Effector memory CD8-positive, alpha-beta T cell (primary cell): ENCODE results near the gene GPR65.

Experiments used
- ATAC-seq: fragments of 150-1000 bp; cut with Tn5 transposase; replicated peaks from 2 replicates; pipeline ENCODE4 v1.10.0; 2021; ENCODE audit warnings: mild to moderate bottlenecking, moderate library complexity
- DNase-seq, 3 experiments: peaks; one replicate each; pipeline ENCODE4 v3.0.0; 2021
- H3K27ac Mint-ChIP-seq, 2 donors: one replicate each; pipeline ENCODE4 v1.8.0; 2022; ENCODE audit warnings: mild to moderate bottlenecking in 2 of 2, mixed read lengths in 2 of 2, moderate library complexity in 2 of 2
- H3K27me3 Mint-ChIP-seq, 2 donors: one replicate each; pipeline ENCODE4 v1.8.0; 2022; ENCODE audit warnings: mixed read lengths in 2 of 2
- H3K36me3 Mint-ChIP-seq: one replicate; pipeline ENCODE4 v1.8.0; 2022; ENCODE audit warnings: mild to moderate bottlenecking, moderate library complexity, mixed read lengths; ENCODE audit not compliant: insufficient read depth
- H3K4me1 Mint-ChIP-seq, 2 donors: one replicate each; pipeline ENCODE4 v1.8.0; 2022; ENCODE audit warnings: low read depth in 2 of 2, mixed read lengths in 2 of 2
- H3K4me3 Mint-ChIP-seq, 2 donors: one replicate each; pipeline ENCODE4 v1.8.0; 2022; ENCODE audit warnings: mild to moderate bottlenecking in 2 of 2, mixed read lengths in 2 of 2, moderate library complexity in 2 of 2
- H3K9me3 Mint-ChIP-seq, 2 donors: one replicate each; pipeline ENCODE4 v1.8.0; 2022; ENCODE audit warnings: mixed read lengths in 2 of 2

The GPR65 gene

GRCh38 chr14:87992718-87993628, 12.0 kb upstream of the GPR65 start, which contains the start of gene GALC:
GALC (minus strand) TSS chr14:87993182; CDS start chr14:87993164, 18 bp downstream.
- Mint-ChIP-seq H3K9me3 (no peaks in the 10 kb centered on the region), H3K4me3 (peak within 1 kb of the TSS; percentile 87 to 91), H3K27ac (peak within 1 kb of the TSS; percentile 96 to 98), H3K36me3 (peaks cover 40% of the 10 kb centered on the region), H3K4me1 (peaks cover 52 to 66% of the 10 kb centered on the region in 2 donors), H3K27me3 (no peaks in the 10 kb centered on the region)
- DNase-seq (peak; percentile 96 to 97 (median 96)), ATAC-seq (peak; percentile 76)

GRCh38 chr14:87994974-87995373, 10.0 kb upstream of the GPR65 start:
- peaks cover 38% of the 10 kb centered on the region for H3K36me3 Mint-ChIP-seq
- H3K27me3 Mint-ChIP-seq: no peaks in the 10 kb centered on the region
- peak overlapping the region; percentile 96 to 98 for H3K27ac Mint-ChIP-seq
- DNase-seq: peak; percentile 32 to 53 (median 40)
- H3K4me1 Mint-ChIP-seq: peaks cover 41 to 55% of the 10 kb centered on the region in 2 donors
- H3K4me3 Mint-ChIP-seq: peak overlapping the region; percentile 72 to 87
- H3K9me3 Mint-ChIP-seq: no peaks in the 10 kb centered on the region
- peak; percentile 50 for ATAC-seq

DNA sequence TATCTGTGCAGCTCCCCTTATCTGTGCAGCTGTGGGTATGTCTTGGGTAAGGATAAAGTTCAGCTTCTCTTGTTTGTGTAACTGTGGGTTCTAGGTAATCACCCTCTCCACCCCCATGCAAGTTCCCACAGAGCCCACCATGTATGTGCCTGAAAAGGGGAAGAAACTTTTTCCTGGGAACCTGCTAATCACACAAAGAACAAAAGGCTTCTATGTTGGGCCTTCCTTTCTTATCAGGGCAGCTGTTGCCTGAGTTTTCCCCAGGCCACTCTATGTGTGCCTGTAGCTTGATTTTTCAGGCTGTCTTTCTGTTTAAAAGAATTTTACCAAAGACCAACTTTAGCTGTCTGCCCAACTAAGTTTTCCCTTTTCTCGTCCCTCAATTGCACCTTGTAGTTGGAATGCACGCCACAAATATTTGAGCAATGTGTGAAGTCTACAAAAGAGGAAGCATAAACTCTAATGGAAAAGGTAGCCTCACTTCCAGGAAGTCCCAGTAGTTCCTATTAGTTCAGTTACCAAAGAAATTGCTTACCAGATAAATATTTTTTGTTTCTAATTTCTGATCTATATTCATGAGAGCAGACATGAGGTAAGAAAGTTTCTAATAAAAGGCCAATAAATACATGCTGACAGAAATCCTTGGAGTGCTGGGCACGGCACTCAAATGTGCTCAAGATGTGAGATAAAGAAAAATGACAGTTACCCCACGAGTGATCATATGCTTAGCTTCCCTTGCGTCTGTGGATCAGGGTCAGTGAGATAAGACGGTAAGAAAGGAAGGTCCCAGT, 9.2 kb upstream of the GPR65 start:
- Mint-ChIP-seq H3K9me3 (no peaks in the 10 kb centered on the region), H3K4me3 (peak overlapping the region; percentile 72 to 87), H3K27me3 (no peaks in the 10 kb centered on the region), H3K36me3 (peaks cover 38% of the 10 kb centered on the region), H3K4me1 (peaks cover 37 to 49% of the 10 kb centered on the region in 2 donors), H3K27ac (peak overlapping the region; percentile 96 to 98)
- ATAC-seq: no peak
- DNase-seq: no peak

GRCh38 chr14:87996291-87996592, 8.7 kb upstream of the GPR65 start:
- H3K27me3 Mint-ChIP-seq: no peaks in the 10 kb centered on the region
- no peaks in the 10 kb centered on the region for H3K9me3 Mint-ChIP-seq
- H3K36me3 Mint-ChIP-seq: peaks cover 38% of the 10 kb centered on the region
- H3K4me1 Mint-ChIP-seq: peaks cover 33 to 44% of the 10 kb centered on the region in 2 donors
- DNase-seq (no peak), ATAC-seq (no peak)
- peak overlapping the region in 1 of 2 donors; percentile 87 for H3K4me3 Mint-ChIP-seq
- peak overlapping the region; percentile 96 to 98 for H3K27ac Mint-ChIP-seq

DNA sequence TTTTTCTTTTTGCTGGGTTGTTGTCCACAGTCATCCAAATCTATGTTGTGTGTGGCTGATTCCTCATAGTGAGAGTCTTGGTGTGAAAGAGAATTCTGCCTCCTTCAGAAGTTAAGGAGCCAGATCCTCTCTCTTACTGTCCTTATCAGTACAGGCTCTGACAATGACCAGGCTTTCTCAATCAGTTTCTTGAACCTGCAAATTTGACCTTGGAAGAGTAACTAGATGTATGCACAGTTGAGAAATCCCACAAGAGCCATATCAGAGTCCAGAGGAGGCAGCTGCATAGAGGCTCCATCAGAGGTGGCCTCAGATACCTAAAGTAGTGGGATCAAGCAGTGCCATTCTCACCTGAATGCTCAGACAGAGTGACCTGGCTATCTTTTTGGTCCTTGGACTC, 6.5 kb upstream of the GPR65 start:
- Mint-ChIP-seq H3K4me1 (peaks cover 25 to 33% of the 10 kb centered on the region in 2 donors), H3K27ac (no peak overlapping the region)
- DNase-seq: no peak

GRCh38 chr14:87999277-87999676, 5.7 kb upstream of the GPR65 start:
- ATAC-seq (no peak), DNase-seq (no peak)
- Mint-ChIP-seq H3K4me1 (peaks cover 21 to 26% of the 10 kb centered on the region in 2 donors), H3K9me3 (no peaks in the 10 kb centered on the region), H3K36me3 (peaks cover 16% of the 10 kb centered on the region), H3K4me3 (no peak overlapping the region), H3K27me3 (no peaks in the 10 kb centered on the region), H3K27ac (peak overlapping the region in 1 of 2 donors; percentile 6)

More for the DNA sequence above, 6.5 kb upstream of the GPR65 start:
- H3K36me3 Mint-ChIP-seq: peaks cover 21% of the 10 kb centered on the region
- H3K4me3 Mint-ChIP-seq: no peak overlapping the region
- ATAC-seq: no peak
- no peaks in the 10 kb centered on the region for H3K9me3 Mint-ChIP-seq
- no peaks in the 10 kb centered on the region for H3K27me3 Mint-ChIP-seq

DNA sequence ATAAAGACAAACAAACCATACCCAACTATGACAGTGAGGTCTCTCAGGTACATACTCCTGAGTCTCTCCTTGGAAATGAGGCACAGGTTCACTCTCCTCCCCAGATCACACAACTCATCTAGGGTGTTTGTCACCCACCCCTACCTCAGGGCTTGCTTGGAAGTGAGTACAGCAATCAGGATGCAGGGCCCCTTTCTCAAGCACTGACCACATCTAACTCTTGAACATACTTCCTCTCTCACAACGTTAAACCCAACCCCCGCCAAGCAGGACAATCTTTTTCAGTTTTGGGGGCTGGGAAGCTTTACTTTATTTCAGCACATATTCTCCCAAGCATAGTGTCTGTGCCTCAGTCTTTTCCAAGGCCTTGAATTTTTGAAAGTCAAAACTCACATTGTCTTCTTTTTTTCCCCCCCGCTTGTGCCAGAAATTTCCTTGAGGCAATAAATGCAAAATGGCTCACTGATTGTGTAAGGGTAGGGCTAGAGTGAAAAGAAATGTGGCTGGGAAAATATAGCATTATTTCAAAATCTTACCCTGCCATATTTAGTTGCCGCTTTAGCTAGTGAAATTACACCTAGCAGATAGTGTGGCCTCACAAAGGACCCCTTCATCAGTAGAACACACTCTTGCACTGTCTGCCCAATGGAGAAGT, 2.4 kb upstream of the GPR65 start:
- Mint-ChIP-seq H3K36me3 (peaks cover 24% of the 10 kb centered on the region), H3K9me3 (no peaks in the 10 kb centered on the region), H3K27ac (peak overlapping the region in 1 of 2 donors; percentile 12), H3K4me3 (no peak overlapping the region), H3K27me3 (no peaks in the 10 kb centered on the region), H3K4me1 (peaks cover 19 to 22% of the 10 kb centered on the region in 2 donors)
- DNase-seq (no peak), ATAC-seq (no peak)

DNA sequence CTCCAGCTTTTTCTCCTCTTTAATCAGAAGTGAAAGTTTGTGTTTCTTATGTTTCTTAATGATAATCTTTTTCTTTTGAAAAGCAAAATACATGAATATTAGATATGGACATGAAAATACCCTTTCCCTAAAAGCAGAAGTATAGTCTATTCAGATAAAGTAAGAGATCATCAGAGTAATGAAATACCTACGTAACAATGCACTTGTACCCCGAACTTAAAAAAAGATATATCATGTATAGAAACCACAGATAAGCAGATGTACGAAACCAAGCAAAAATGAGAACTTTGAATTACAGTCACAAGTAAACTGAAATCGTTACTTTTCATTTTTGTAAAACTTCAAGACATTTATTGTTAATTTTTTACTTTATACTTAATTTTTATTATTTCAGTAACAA, 1.5 kb upstream of the GPR65 start:
- ATAC-seq (no peak), DNase-seq (no peak)
- Mint-ChIP-seq H3K9me3 (no peaks in the 10 kb centered on the region), H3K27ac (no peak overlapping the region), H3K27me3 (no peaks in the 10 kb centered on the region), H3K4me1 (peaks cover 24 to 30% of the 10 kb centered on the region in 2 donors), H3K36me3 (peaks cover 30% of the 10 kb centered on the region), H3K4me3 (no peak overlapping the region)

DNA sequence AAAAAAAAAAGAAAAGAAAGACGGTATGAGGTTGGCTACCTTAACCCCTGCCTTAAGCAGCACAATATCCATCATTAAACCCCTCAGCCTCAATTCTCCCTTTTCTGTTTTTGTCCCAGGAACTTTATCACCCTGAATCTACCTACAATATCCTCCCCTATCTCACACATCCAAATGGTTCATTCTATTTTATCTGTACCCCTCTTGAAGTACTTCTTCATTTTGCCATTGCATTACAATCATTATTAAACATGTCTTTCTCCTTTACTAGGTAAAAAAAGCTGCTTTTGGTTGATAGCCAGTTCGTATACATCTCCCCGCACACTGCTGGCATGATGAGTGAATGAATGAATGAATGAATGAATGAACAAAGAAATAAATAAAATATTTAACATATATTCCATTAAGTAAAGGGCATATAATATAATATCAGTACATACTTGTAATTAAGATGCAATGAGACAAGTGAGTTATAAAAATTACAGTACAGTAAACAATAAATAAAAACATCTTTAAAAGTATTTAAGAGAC, 364 bp upstream of the GPR65 start:
- Mint-ChIP-seq H3K4me1 (peaks cover 31 to 42% of the 10 kb centered on the region in 2 donors), H3K9me3 (no peaks in the 10 kb centered on the region), H3K4me3 (peak overlapping the region; percentile 89 to 96), H3K27ac (peak overlapping the region; percentile 69 to 93), H3K36me3 (peaks cover 38% of the 10 kb centered on the region), H3K27me3 (no peaks in the 10 kb centered on the region)
- no peak for ATAC-seq
- DNase-seq: no peak

DNA sequence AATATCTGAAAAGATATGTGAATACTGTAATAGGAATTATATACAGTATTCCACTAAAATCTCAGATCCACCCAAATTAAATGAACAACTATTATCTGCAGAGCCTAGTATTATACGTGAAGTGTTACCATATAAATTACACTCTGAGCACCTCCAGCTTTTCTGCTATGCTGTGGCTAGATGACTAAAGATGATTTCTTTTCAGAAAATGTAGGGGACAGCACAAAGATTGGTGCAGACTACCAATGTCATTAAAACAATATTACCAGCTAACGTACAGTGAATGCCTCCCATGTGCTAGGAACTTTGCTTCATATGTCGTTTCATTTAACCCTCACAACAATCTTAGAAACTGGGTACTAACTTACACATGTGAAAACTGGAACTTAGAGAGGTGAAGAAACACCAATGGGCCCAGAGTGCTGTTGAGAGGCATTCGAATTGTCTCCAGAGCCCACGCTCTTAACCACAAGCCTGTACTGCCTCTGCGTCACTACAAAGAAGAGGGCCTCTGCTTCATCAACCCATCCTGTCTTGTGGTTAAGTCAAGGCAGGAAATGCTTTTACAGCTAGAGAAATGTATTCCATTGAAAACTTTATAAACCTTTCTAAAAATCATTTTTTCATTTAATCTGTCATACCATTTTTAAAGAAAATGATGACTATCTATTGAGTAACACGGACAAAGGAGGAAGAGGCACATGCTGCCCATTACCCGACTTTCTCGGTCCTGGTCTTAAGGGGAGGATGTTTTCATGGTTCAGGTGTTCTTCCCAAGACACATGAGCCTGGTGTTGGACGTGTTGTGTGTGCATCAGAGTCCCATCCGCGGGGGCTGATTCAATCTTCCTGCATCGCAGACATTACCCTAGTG, 1.3 kb downstream of the GPR65 start:
- Mint-ChIP-seq H3K27me3 (no peaks in the 10 kb centered on the region), H3K4me1 (peaks cover 37 to 56% of the 10 kb centered on the region in 2 donors), H3K4me3 (peak overlapping the region; percentile 89 to 96), H3K9me3 (no peaks in the 10 kb centered on the region), H3K27ac (peak overlapping the region; percentile 93 to 99), H3K36me3 (peaks cover 49% of the 10 kb centered on the region)
- ATAC-seq (peak; percentile 93), DNase-seq (peak; percentile 63 to 67 (median 65))

DNA sequence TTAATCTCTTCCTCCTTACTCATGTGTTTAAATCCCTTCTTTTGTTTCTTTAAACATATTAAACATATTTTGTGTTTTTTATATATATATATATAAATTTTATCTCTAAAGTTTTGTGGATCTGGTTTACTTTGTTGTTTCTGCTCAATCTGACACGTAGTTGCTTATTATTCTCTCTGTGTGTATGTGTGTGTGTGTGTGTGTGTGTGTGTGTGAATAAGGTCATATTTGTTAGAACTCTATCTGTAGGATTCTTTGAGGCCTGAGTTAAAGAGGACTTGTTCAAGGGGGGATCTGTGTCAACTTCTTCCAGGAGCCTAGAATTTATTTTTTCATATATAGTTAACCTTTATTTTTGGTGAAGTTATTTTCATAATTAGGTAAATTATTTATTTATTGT, 2.7 kb downstream of the GPR65 start:
- peak overlapping the region; percentile 93 to 99 for H3K27ac Mint-ChIP-seq
- peaks cover 39 to 63% of the 10 kb centered on the region in 2 donors for H3K4me1 Mint-ChIP-seq
- DNase-seq: no peak
- no peaks in the 10 kb centered on the region for H3K27me3 Mint-ChIP-seq
- ATAC-seq: no peak
- peaks cover 63% of the 10 kb centered on the region for H3K36me3 Mint-ChIP-seq
- no peaks in the 10 kb centered on the region for H3K9me3 Mint-ChIP-seq
- peak overlapping the region; percentile 89 to 96 for H3K4me3 Mint-ChIP-seq

- H3K4me1 Mint-ChIP-seq: peaks cover 37 to 62% of the 10 kb centered on the region in 2 donors
- H3K4me3 Mint-ChIP-seq: peak overlapping the region; percentile 89 to 96
- peaks cover 68% of the 10 kb centered on the region for H3K36me3 Mint-ChIP-seq
- no peak for ATAC-seq
- H3K27ac Mint-ChIP-seq: peak overlapping the region; percentile 93 to 99
- no peaks in the 10 kb centered on the region for H3K9me3 Mint-ChIP-seq
- H3K27me3 Mint-ChIP-seq: no peaks in the 10 kb centered on the region
- no peak for DNase-seq
Measured at GRCh38 chr14:88008039-88008742, 3.3 kb downstream of the GPR65 start.
